BLaER1 (cell line): Measurements from ENCODE around the gene TMEM163.
"Not testable (repeated sequence)": the region's sequence is repeated elsewhere in the genome, so short reads cannot be mapped to it uniquely, and the experiment has no call there.

Experiments
- H3K27ac ChIP-seq: shearing (Covaris generic); formaldehyde crosslinking; 2 replicates; pipeline ENCODE4 v1.8.1; 2022
- H3K27me3 ChIP-seq: shearing (Covaris generic); formaldehyde crosslinking; 2 replicates; pipeline ENCODE4 v1.8.1; 2022
- H3K36me3 ChIP-seq: shearing (Covaris generic); formaldehyde crosslinking; 2 replicates; pipeline ENCODE4 v1.8.1; 2022
- H3K4me1 ChIP-seq: shearing (Covaris generic); formaldehyde crosslinking; 2 replicates; pipeline ENCODE4 v1.8.1; 2022
- H3K4me2 ChIP-seq: shearing (Covaris generic); formaldehyde crosslinking; 2 replicates; pipeline ENCODE4 v1.8.1; 2022
- H3K4me3 ChIP-seq: shearing (Covaris generic); formaldehyde crosslinking; 2 replicates; pipeline ENCODE4 v1.8.1; 2022
- H3K9ac ChIP-seq: shearing (Covaris generic); formaldehyde crosslinking; 2 replicates; pipeline ENCODE4 v1.8.1; 2022
- H3K9me3 ChIP-seq: shearing (Covaris generic); formaldehyde crosslinking; 2 replicates; pipeline ENCODE4 v1.8.1; 2022
- H4K20me1 ChIP-seq: shearing (Covaris generic); formaldehyde crosslinking; 2 replicates; pipeline ENCODE4 v1.8.1; 2022
- Cebpa-rat ChIP-seq: shearing (Covaris generic); IDR thresholded peaks from 2 replicates; pipeline ENCODE4 v1.8.1; 2022

The TMEM163 gene

GRCh38 chr2:134602666-134603065 lies 116.1 kb downstream of the TMEM163 start:
- H3K27me3 ChIP-seq, result no peaks in the 10 kb centered on the region
- no peak overlapping the region for H3K4me2 ChIP-seq

GRCh38 chr2:134601264-134601663 lies 117.5 kb downstream of the TMEM163 start:
- Histone ChIP-seq H3K27me3 (no peaks in the 10 kb centered on the region), H4K20me1 (no peaks in the 10 kb centered on the region), H3K4me3 (no peak overlapping the region), H3K9ac (no peak overlapping the region), H3K4me1 (no peaks in the 10 kb centered on the region), H3K36me3 (no peaks in the 10 kb centered on the region), H3K4me2 (no peak overlapping the region), H3K9me3 (no peaks in the 10 kb centered on the region), H3K27ac (no peak overlapping the region)
- TF ChIP-seq Cebpa-rat, result no peak

More at GRCh38 chr2:134602666-134603065, 116.1 kb downstream of the TMEM163 start:
- no peaks in the 10 kb centered on the region for H3K9me3 ChIP-seq
- H3K4me1 ChIP-seq, result no peaks in the 10 kb centered on the region
- no peak overlapping the region for H3K9ac ChIP-seq
- TF ChIP-seq Cebpa-rat, result no peak
- no peak overlapping the region for H3K27ac ChIP-seq
- H3K4me3 ChIP-seq, result no peak overlapping the region
- no peaks in the 10 kb centered on the region for H4K20me1 ChIP-seq
- no peaks in the 10 kb centered on the region for H3K36me3 ChIP-seq

GRCh38 chr2:134600208-134600607 lies 118.6 kb downstream of the TMEM163 start:
- H3K4me1 ChIP-seq, result no peaks in the 10 kb centered on the region
- no peak overlapping the region for H3K4me3 ChIP-seq
- no peaks in the 10 kb centered on the region for H3K9me3 ChIP-seq
- no peak overlapping the region for H3K4me2 ChIP-seq
- TF ChIP-seq Cebpa-rat, result no peak; the same call in 1 of the 2 replicates
- H3K36me3 ChIP-seq, result no peaks in the 10 kb centered on the region
- H3K27me3 ChIP-seq, result no peaks in the 10 kb centered on the region
- H4K20me1 ChIP-seq, result no peaks in the 10 kb centered on the region
- H3K9ac ChIP-seq, result no peak overlapping the region
- no peak overlapping the region for H3K27ac ChIP-seq

- Histone ChIP-seq H3K27me3 (no peaks in the 10 kb centered on the region), H3K9ac (no peak overlapping the region), H3K4me3 (no peak overlapping the region), H3K36me3 (no peaks in the 10 kb centered on the region), H3K4me1 (no peaks in the 10 kb centered on the region), H4K20me1 (no peaks in the 10 kb centered on the region), H3K4me2 (no peak overlapping the region), H3K27ac (no peak overlapping the region), H3K9me3 (no peaks in the 10 kb centered on the region)
- TF ChIP-seq Cebpa-rat, result no peak
Observed at GRCh38 chr2:134599236-134599635, 119.6 kb downstream of the TMEM163 start.

- TF ChIP-seq Cebpa-rat, result no peak
- H3K36me3 ChIP-seq, result no peaks in the 10 kb centered on the region
- peaks cover 24% of the 10 kb centered on the region for H3K9me3 ChIP-seq
- H3K27ac ChIP-seq, result no peak overlapping the region
- no peaks in the 10 kb centered on the region for H4K20me1 ChIP-seq
- no peak overlapping the region for H3K9ac ChIP-seq
- no peak overlapping the region for H3K4me3 ChIP-seq
- H3K4me2 ChIP-seq, result no peak overlapping the region
- no peaks in the 10 kb centered on the region for H3K27me3 ChIP-seq
- H3K4me1 ChIP-seq, result no peaks in the 10 kb centered on the region
Observed at GRCh38 chr2:134594399-134594798, 124.4 kb downstream of the TMEM163 start.

- no peak for TF ChIP-seq Cebpa-rat
- no peak overlapping the region for H3K4me3 ChIP-seq
- H3K4me1 ChIP-seq, result no peaks in the 10 kb centered on the region
- H3K9ac ChIP-seq, result no peak overlapping the region
- no peaks in the 10 kb centered on the region for H3K36me3 ChIP-seq
- H3K9me3 ChIP-seq, result peaks cover 32% of the 10 kb centered on the region
- no peaks in the 10 kb centered on the region for H3K27me3 ChIP-seq
- H4K20me1 ChIP-seq, result no peaks in the 10 kb centered on the region
- no peak overlapping the region for H3K4me2 ChIP-seq
- H3K27ac ChIP-seq, result no peak overlapping the region
Observed at GRCh38 chr2:134593519-134593918, 125.3 kb downstream of the TMEM163 start.

- Histone ChIP-seq H3K36me3 (no peaks in the 10 kb centered on the region), H3K4me1 (peaks cover under 1% of the 10 kb centered on the region; the same call in 1 of the 2 replicates), H3K4me3 (no peak overlapping the region), H3K9ac (no peak overlapping the region), H3K9me3 (peaks cover 32% of the 10 kb centered on the region), H4K20me1 (no peaks in the 10 kb centered on the region), H3K4me2 (no peak overlapping the region), H3K27ac (no peak overlapping the region), H3K27me3 (no peaks in the 10 kb centered on the region)
- TF ChIP-seq Cebpa-rat, result no peak
Observed at GRCh38 chr2:134592377-134592776, 126.4 kb downstream of the TMEM163 start.

GRCh38 chr2:134591526-134591925 lies 127.3 kb downstream of the TMEM163 start:
- peaks cover 9% of the 10 kb centered on the region for H3K4me1 ChIP-seq
- H3K4me3 ChIP-seq, result no peak overlapping the region
- no peak for TF ChIP-seq Cebpa-rat
- H3K9me3 ChIP-seq, result peaks cover 32% of the 10 kb centered on the region
- no peak overlapping the region for H3K27ac ChIP-seq
- no peak overlapping the region for H3K4me2 ChIP-seq
- no peaks in the 10 kb centered on the region for H4K20me1 ChIP-seq
- H3K36me3 ChIP-seq, result no peaks in the 10 kb centered on the region
- H3K9ac ChIP-seq, result no peak overlapping the region
- no peaks in the 10 kb centered on the region for H3K27me3 ChIP-seq

GRCh38 chr2:134590679-134591078 lies 128.1 kb downstream of the TMEM163 start:
- Histone ChIP-seq H4K20me1 (no peaks in the 10 kb centered on the region), H3K4me2 (no peak overlapping the region), H3K9me3 (peaks cover 32% of the 10 kb centered on the region), H3K9ac (no peak overlapping the region), H3K36me3 (no peaks in the 10 kb centered on the region), H3K4me3 (no peak overlapping the region), H3K27me3 (no peaks in the 10 kb centered on the region), H3K27ac (no peak overlapping the region), H3K4me1 (peaks cover 15% of the 10 kb centered on the region)
- no peak for TF ChIP-seq Cebpa-rat

- not testable (repeated sequence) for H3K36me3 ChIP-seq, H3K27ac ChIP-seq, H3K27me3 ChIP-seq, H3K4me2 ChIP-seq, H3K9ac ChIP-seq, H3K4me3 ChIP-seq, H4K20me1 ChIP-seq
- Histone ChIP-seq H3K4me1 (peaks cover 15% of the 10 kb centered on the region), H3K9me3 (peaks cover 32% of the 10 kb centered on the region)
Observed at GRCh38 chr2:134589171-134590083, 129.4 kb downstream of the TMEM163 start.
